ENCODE results near the gene UNC45A. TPM values are rescaled to one million over a fixed set of nuclear protein-coding genes. Genes with fewer than 3 reads are reported as not detected.

UNC45A gene
- total RNA-seq, 1 donor from 2014 or later = 56.8 TPM

DNA sequence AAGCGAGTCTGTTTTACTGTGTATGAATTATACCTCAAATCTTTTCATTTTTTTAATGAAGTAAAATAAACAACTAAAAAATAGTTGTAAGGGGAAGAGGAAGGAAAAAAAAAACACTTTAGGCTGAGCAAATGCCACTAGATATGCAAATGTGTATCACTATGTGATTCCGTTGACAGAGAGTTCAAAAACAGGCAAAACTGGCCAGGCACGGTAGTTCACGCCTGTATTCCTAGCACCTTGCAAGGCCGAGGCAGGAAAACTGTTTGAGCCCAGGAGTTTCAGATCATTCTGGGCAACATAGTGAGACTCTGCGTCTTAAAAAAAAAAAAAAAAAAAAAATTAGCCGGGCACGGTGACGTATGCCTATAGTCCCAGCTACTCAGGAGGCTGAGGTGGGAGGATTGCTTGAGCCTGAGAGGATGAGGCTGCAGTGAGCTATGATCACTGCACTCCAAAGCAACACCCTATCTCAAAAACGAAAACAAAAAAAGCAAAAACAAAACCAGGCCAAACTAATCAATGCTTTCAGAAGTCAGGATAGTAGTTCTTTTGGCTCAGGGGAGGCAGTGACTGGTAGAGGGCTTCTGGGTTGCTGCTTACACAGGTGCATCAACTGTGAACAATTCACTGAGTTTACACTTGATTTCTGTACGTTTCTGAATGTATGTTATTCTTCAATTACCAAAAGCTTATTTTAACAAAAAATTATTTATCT lies 51.9 kb downstream of the UNC45A start:
- ATAC-seq (no peak), DNase-seq (ENCODE audit: low spot score) (no peak)
- intact Hi-C loops (cut with DNase I) = no loop called here

DNA sequence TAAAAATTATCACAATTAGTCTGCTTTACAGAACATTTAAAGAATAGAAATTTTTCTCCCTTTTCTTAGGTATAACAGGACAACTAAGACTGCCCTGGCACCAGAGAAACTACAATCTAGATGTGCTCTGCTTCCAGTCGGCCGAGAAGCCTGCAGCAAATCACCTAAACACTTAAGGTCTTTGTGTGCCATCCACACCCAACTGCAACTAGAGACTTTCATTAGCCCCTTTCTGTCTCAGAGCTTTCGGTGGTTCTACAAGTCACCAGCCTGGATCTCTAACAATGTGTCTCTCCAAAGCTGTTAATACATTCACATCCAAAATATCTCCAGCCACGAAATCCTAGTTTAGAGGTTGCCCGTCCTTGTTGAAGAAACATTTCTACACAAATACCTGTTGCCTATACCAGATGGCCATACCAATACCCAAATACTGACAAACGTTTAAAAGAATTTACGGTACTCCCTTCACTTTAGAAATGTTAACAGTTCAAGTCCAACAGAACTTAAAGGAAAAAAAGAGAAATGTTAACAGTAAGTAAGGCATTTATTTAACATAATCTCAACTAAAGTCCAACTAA lies 52.6 kb downstream of the UNC45A start:
- ATAC-seq (no peak), DNase-seq (ENCODE audit: low spot score) (no peak)
- intact Hi-C loops (cut with DNase I) = no loop called here

DNA sequence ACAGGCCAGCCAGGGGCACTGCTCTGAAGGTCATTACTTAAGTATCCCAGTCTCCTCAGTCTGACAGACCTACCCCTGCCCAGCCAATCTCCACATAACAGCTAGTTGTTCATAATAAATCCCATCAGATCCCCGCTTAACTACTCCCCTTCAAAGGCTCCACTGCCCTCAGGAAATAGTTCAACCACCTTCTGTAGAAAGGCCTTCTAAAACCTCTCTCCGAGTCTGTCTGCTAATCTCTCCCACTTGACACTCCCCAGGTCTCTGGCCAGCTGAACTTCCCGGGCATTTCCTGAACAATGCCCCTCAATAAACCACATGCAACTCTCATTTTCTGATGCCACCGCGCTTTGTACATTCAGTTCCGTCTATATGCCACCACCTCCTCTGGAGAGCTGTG lies 53.2 kb downstream of the UNC45A start:
- no peak for ATAC-seq
- intact Hi-C loops (cut with DNase I) = no loop called here
- no peak for DNase-seq (ENCODE audit: low spot score)

DNA sequence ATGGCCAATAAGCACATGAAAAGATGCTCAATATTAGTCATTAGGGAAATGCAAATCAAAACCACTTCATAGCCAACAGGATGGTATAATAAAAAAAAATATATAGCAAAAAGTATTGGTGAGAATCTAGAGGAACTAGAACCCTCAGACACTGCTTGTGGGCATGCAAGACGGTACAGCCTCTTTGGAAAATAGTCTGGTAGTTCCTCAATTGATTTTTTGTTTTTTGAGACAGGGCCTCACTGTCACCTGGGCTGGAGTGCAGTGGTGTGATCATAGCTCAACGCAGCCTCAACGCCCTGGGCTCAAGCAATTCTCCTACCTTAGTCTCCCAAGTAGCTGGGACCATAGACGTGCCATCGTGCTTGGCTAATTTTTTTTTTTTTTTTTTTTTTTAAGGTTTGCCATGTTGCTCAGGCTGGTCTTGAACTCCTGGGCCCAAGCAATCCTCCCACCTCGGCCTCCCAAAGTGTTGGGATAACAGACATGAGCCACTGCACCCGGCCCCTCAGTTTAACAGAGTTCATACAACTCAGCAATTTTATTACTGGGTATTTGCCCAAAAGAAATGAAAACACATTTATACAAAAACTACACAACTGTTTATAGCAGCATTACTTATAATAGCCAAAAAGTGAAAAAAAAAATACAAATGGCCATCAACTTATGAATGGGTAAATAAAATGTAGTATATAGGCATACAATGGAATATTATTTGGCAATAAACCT lies 54.1 kb downstream of the UNC45A start:
- intact Hi-C loops (cut with DNase I) = no loop called here
- DNase-seq (ENCODE audit: low spot score) (no peak), ATAC-seq (no peak)

GRCh38 chr15:90990446-90990845 lies 55.4 kb downstream of the UNC45A start:
- ATAC-seq = no peak
- intact Hi-C loops (cut with DNase I) = no loop called here

GRCh38 chr15:90991587-90992285 lies 56.7 kb downstream of the UNC45A start:
- no peak for ATAC-seq
- no peak for DNase-seq (ENCODE audit: low spot score)
- intact Hi-C loops (cut with DNase I) = no loop called here

More at GRCh38 chr15:90990446-90990845, 55.4 kb downstream of the UNC45A start:
- no peak for DNase-seq (ENCODE audit: low spot score)

- no peak for ATAC-seq
- peak; percentile 60 for DNase-seq (ENCODE audit: low spot score)
- intact Hi-C loops (cut with DNase I) = no loop called here
Observed at GRCh38 chr15:90994059-90994416, 59.0 kb downstream of the UNC45A start.

- intact Hi-C loops (cut with DNase I) = no loop called here
- peak; percentile 100 for ATAC-seq
- DNase-seq (ENCODE audit: low spot score) = peak; percentile 99
Observed at GRCh38 chr15:90994417-90995311, 59.6 kb downstream of the UNC45A start, which contains the start of gene PRC1. Gene PRC1 (minus strand): TSS chr15:90994535. CDS start chr15:90994417, 118 bp downstream.

DNA sequence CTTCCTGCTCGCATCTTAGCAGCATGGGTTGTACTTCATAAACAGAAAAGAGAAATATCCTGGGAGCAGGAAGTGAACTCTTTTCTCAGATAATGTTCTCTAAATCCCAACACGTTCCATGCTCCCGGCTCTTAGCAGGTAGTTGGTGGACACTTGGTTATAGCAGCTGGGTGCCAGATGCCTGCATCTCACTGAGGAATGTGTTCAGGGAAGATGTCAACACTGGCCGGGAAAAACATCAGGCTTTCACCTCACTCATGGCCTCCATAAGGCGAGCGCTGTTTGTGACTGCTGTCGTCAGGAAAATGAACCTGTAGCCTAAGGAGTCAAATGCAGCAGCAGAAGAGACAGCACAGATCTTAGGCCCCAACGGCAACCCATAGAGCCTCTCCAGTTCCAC lies 63.7 kb downstream of the UNC45A start:
- DNase-seq (ENCODE audit: low spot score) (no peak), ATAC-seq (no peak)
- intact Hi-C loops (cut with DNase I) = no loop called here

- DNase-seq (ENCODE audit: low spot score) (no peak), ATAC-seq (no peak)
- intact Hi-C loops (cut with DNase I) = no loop called here
Observed at GRCh38 chr15:91001209-91001608, 66.1 kb downstream of the UNC45A start.

Other genes with a start within 250 kb of the UNC45A start
- 0.85 TPM for gene BLM, start 217.9 kb upstream of the UNC45A start, total RNA-seq
- gene FURIN, start 66.7 kb upstream of the UNC45A start, total RNA-seq = 51.6 TPM
- gene FES, start 50.8 kb upstream of the UNC45A start, total RNA-seq = 44.8 TPM
- gene MAN2A2, start 32.0 kb upstream of the UNC45A start, total RNA-seq = 150 TPM
- 12.7 TPM for gene HDDC3, start 2.7 kb upstream of the UNC45A start, total RNA-seq
- 12.4 TPM for gene RCCD1, start 19.6 kb downstream of the UNC45A start, total RNA-seq
- 5.7 TPM for gene PRC1, start 59.2 kb downstream of the UNC45A start, total RNA-seq
- gene VPS33B, start 87.3 kb downstream of the UNC45A start, total RNA-seq = 13.0 TPM
- 19.1 TPM for gene SV2B, start 165.0 kb downstream of the UNC45A start, total RNA-seq

All from sciatic nerve (tissue), 2 donors.